Gastroesophageal sphincter (tissue), 3 donors: Measurements from ENCODE around the gene UMODL1.

Experiments
- EP300 ChIP-seq: sonication (generic); formaldehyde crosslinking; IDR thresholded peaks from one replicate; pipeline ENCODE4 v1.6.1; 2017; ENCODE audit warnings: antibody characterized with exemption, mild to moderate bottlenecking
- POLR2A ChIP-seq, 2 donors: fragments of 450-650 bp; IDR thresholded peaks; one replicate each; pipeline ENCODE4 v1.6.1; 2017; ENCODE audit warnings: antibody characterized with exemption in 2 of 2, mild to moderate bottlenecking in 2 of 2, moderate library complexity in 1 of 2
- POLR2AphosphoS5 ChIP-seq: sonication (generic); formaldehyde crosslinking; IDR thresholded peaks from one replicate; pipeline ENCODE4 v1.6.1; 2017; ENCODE audit warnings: antibody characterized with exemption
- TF ChIP-seq, protein P1 (sequence below), 4 experiments: fragments of 200-600 bp in 2 of 4; fragments of 450-650 bp in 2 of 4; sonication (generic) in 1 of 4; IDR thresholded peaks; one replicate each; pipeline ENCODE4 v1.5.1; 2017 to 2019; ENCODE audit warnings: antibody characterized with exemption in 4 of 4, mild to moderate bottlenecking in 2 of 4, moderate library complexity in 2 of 4

GRCh38 chr21:42155045-42155855, 84.1 kb downstream of the UMODL1 start:
- TF ChIP-seq, protein P1, sequence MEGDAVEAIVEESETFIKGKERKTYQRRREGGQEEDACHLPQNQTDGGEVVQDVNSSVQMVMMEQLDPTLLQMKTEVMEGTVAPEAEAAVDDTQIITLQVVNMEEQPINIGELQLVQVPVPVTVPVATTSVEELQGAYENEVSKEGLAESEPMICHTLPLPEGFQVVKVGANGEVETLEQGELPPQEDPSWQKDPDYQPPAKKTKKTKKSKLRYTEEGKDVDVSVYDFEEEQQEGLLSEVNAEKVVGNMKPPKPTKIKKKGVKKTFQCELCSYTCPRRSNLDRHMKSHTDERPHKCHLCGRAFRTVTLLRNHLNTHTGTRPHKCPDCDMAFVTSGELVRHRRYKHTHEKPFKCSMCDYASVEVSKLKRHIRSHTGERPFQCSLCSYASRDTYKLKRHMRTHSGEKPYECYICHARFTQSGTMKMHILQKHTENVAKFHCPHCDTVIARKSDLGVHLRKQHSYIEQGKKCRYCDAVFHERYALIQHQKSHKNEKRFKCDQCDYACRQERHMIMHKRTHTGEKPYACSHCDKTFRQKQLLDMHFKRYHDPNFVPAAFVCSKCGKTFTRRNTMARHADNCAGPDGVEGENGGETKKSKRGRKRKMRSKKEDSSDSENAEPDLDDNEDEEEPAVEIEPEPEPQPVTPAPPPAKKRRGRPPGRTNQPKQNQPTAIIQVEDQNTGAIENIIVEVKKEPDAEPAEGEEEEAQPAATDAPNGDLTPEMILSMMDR (IDR thresholded peaks at IDR 0.05) = no peak
- TF ChIP-seq EP300 = no peak
- no peak for TF ChIP-seq POLR2A (IDR thresholded peaks at IDR 0.05)
- no peak for TF ChIP-seq POLR2AphosphoS5
